ENCODE measurements around the gene PGS1. TPM values are rescaled to one million over a fixed set of nuclear protein-coding genes. Genes with fewer than 3 reads are reported as not detected.
A peak's percentile ranks its signal among the peaks of the same experiment; 100 is the strongest.

PGS1 gene
- total and polyA plus RNA-seq, 2 donors = 33.7 to 44.0 TPM

GRCh38 chr17:78342449-78343186, 35.8 kb upstream of the PGS1 start:
- no peaks in the 10 kb centered on the region for H3K36me3 ChIP-seq (ENCODE audit: insufficient read depth)
- H3K27ac ChIP-seq (ENCODE audit: low read depth) = peak overlapping the region; percentile 85
- H3K4me1 ChIP-seq (ENCODE audit: insufficient read depth) = no peaks in the 10 kb centered on the region
- whole genome bisulfite sequencing = 19% methylated on average over 26 of the region's 26 CpGs
- H3K4me3 ChIP-seq (ENCODE audit: low read depth, low read length) = peak overlapping the region; percentile 31
- DNase-seq (ENCODE audit: extremely low spot score) = no peak

- no peaks in the 10 kb centered on the region for H3K36me3 ChIP-seq (ENCODE audit: insufficient read depth)
- 4% methylated on average over 5 of the region's 5 CpGs for WGBS
- DNase-seq (ENCODE audit: extremely low spot score) = no peak
- no peaks in the 10 kb centered on the region for H3K4me1 ChIP-seq (ENCODE audit: insufficient read depth)
- H3K4me3 ChIP-seq (ENCODE audit: low read depth, low read length) = no peak overlapping the region
- peak overlapping the region; percentile 41 for H3K27ac ChIP-seq (ENCODE audit: low read depth)
Measured at GRCh38 chr17:78343187-78343542, 35.3 kb upstream of the PGS1 start.

- no peaks in the 10 kb centered on the region for H3K36me3 ChIP-seq (ENCODE audit: insufficient read depth)
- H3K4me3 ChIP-seq (ENCODE audit: low read depth, low read length) = no peak overlapping the region
- no peak for DNase-seq (ENCODE audit: extremely low spot score)
- peak overlapping the region; percentile 41 for H3K27ac ChIP-seq (ENCODE audit: low read depth)
- 75% methylated on average over 19 of the region's 19 CpGs for WGBS
- H3K4me1 ChIP-seq (ENCODE audit: insufficient read depth) = no peaks in the 10 kb centered on the region
Measured at GRCh38 chr17:78343543-78344201, 34.8 kb upstream of the PGS1 start.

GRCh38 chr17:78344666-78345065, 33.8 kb upstream of the PGS1 start:
- 85% methylated on average over 10 of the region's 10 CpGs for WGBS
- Histone ChIP-seq H3K27ac (ENCODE audit: low read depth) (no peak overlapping the region), H3K36me3 (ENCODE audit: insufficient read depth) (no peaks in the 10 kb centered on the region), H3K4me3 (ENCODE audit: low read depth, low read length) (no peak overlapping the region), H3K4me1 (ENCODE audit: insufficient read depth) (no peaks in the 10 kb centered on the region)
- DNase-seq (ENCODE audit: extremely low spot score) = no peak

- Histone ChIP-seq H3K27ac (ENCODE audit: low read depth) (no peak overlapping the region), H3K36me3 (ENCODE audit: insufficient read depth) (no peaks in the 10 kb centered on the region), H3K4me3 (ENCODE audit: low read depth, low read length) (no peak overlapping the region), H3K4me1 (ENCODE audit: insufficient read depth) (no peaks in the 10 kb centered on the region)
- no peak for DNase-seq (ENCODE audit: extremely low spot score)
- 51% methylated on average over 8 of the region's 8 CpGs for WGBS
Measured at GRCh38 chr17:78345172-78345571, 33.3 kb upstream of the PGS1 start.

- DNase-seq (ENCODE audit: extremely low spot score) = no peak
- no peaks in the 10 kb centered on the region for H3K36me3 ChIP-seq (ENCODE audit: insufficient read depth)
- 84% methylated on average over 10 of the region's 10 CpGs for WGBS
- H3K4me1 ChIP-seq (ENCODE audit: insufficient read depth) = no peaks in the 10 kb centered on the region
- no peak overlapping the region for H3K4me3 ChIP-seq (ENCODE audit: low read depth, low read length)
- H3K27ac ChIP-seq (ENCODE audit: low read depth) = no peak overlapping the region
Measured at GRCh38 chr17:78345791-78346494, 32.5 kb upstream of the PGS1 start.

GRCh38 chr17:78346605-78347250, 31.7 kb upstream of the PGS1 start:
- H3K4me1 ChIP-seq (ENCODE audit: insufficient read depth) = no peaks in the 10 kb centered on the region
- WGBS = 92% methylated on average over 13 of the region's 13 CpGs
- no peak overlapping the region for H3K4me3 ChIP-seq (ENCODE audit: low read depth, low read length)
- H3K36me3 ChIP-seq (ENCODE audit: insufficient read depth) = no peaks in the 10 kb centered on the region
- H3K27ac ChIP-seq (ENCODE audit: low read depth) = no peak overlapping the region
- no peak for DNase-seq (ENCODE audit: extremely low spot score)

GRCh38 chr17:78347453-78347852, 31.0 kb upstream of the PGS1 start:
- no peak overlapping the region for H3K27ac ChIP-seq (ENCODE audit: low read depth)
- H3K36me3 ChIP-seq (ENCODE audit: insufficient read depth) = no peaks in the 10 kb centered on the region
- H3K4me3 ChIP-seq (ENCODE audit: low read depth, low read length) = no peak overlapping the region
- H3K4me1 ChIP-seq (ENCODE audit: insufficient read depth) = no peaks in the 10 kb centered on the region
- 79% methylated on average over 3 of the region's 3 CpGs for WGBS
- no peak for DNase-seq (ENCODE audit: extremely low spot score)

GRCh38 chr17:78348055-78348770, 30.2 kb upstream of the PGS1 start:
- WGBS = 84% methylated on average over 9 of the region's 9 CpGs
- Histone ChIP-seq H3K4me3 (ENCODE audit: low read depth, low read length) (no peak overlapping the region), H3K4me1 (ENCODE audit: insufficient read depth) (no peaks in the 10 kb centered on the region), H3K36me3 (ENCODE audit: insufficient read depth) (no peaks in the 10 kb centered on the region), H3K27ac (ENCODE audit: low read depth) (no peak overlapping the region)
- DNase-seq (ENCODE audit: extremely low spot score) = no peak

- Histone ChIP-seq H3K36me3 (ENCODE audit: insufficient read depth) (no peaks in the 10 kb centered on the region), H3K4me3 (ENCODE audit: low read depth, low read length) (no peak overlapping the region), H3K27ac (ENCODE audit: low read depth) (no peak overlapping the region), H3K4me1 (ENCODE audit: insufficient read depth) (no peaks in the 10 kb centered on the region)
- no peak for DNase-seq (ENCODE audit: extremely low spot score)
- WGBS = 74% methylated on average over 4 of the region's 4 CpGs
Measured at GRCh38 chr17:78349891-78350642, 28.4 kb upstream of the PGS1 start.

- Histone ChIP-seq H3K4me3 (ENCODE audit: low read depth, low read length) (no peak overlapping the region), H3K36me3 (ENCODE audit: insufficient read depth) (no peaks in the 10 kb centered on the region), H3K27ac (ENCODE audit: low read depth) (peak overlapping the region; percentile 86), H3K4me1 (ENCODE audit: insufficient read depth) (no peaks in the 10 kb centered on the region)
- 12% methylated on average over 16 of the region's 16 CpGs for WGBS
- peak; percentile 82 for DNase-seq (ENCODE audit: extremely low spot score)
Measured at GRCh38 chr17:78351449-78352006, 26.9 kb upstream of the PGS1 start.

- peak overlapping the region; percentile 74 for H3K27ac ChIP-seq (ENCODE audit: low read depth)
- no peaks in the 10 kb centered on the region for H3K36me3 ChIP-seq (ENCODE audit: insufficient read depth)
- no peak overlapping the region for H3K4me3 ChIP-seq (ENCODE audit: low read depth, low read length)
- DNase-seq (ENCODE audit: extremely low spot score) = no peak
- H3K4me1 ChIP-seq (ENCODE audit: insufficient read depth) = no peaks in the 10 kb centered on the region
- 91% methylated on average over 8 of the region's 8 CpGs for WGBS
Measured at GRCh38 chr17:78353834-78354233, 24.6 kb upstream of the PGS1 start.

All from urinary bladder (tissue), 4 donors.